HepG2 (cell line): ENCODE measurements around the gene MRPL10. TPM values are rescaled to one million over a fixed set of nuclear protein-coding genes. Genes with fewer than 3 reads are reported as not detected.

Source experiments
- ATAC-seq: fragments of 200-7000 bp; cut with Tn5 transposase; 3 replicates; pipeline ENCODE4 v1.9.1; 2020; ENCODE audit warnings: mild to moderate bottlenecking, moderate library complexity
- BruUV-seq: library from RNA; stranded (reverse); fragments of 400-500 nt; replicated peaks from 2 replicates; lab custom pipeline; 2021; lab: Mats Ljungman, UMichigan
- CTCF ChIA-PET: fragments of 300-600 bp; formaldehyde crosslinking; extraction: SDS; loops from one replicate; lab custom pipeline; 2021; ENCODE audit warnings: low total read pairs, inconsistent platforms, low intra/inter-chr PET ratio; lab: Yijun Ruan, JAX
- POLR2A ChIA-PET: fragments of 350-600 bp; sonication (Branson Sonifier 250); formaldehyde crosslinking; loops from one replicate; lab custom pipeline; 2020; ENCODE audit warnings: antibody characterized with exemption, inconsistent platforms; lab: Yijun Ruan, JAX
- DNase-seq: peaks from one replicate; pipeline ENCODE4 v3.0.0-alpha.2; 2015; ENCODE audit warnings: low spot score
- FAIRE-seq: peaks from 3 replicates; lab custom pipeline; 2011; peaks lifted over from hg19 to GRCh38; lab: Jason Lieb, UNC
- H2AFZ ChIP-seq: one replicate; pipeline ENCODE4 v1.6.1; 2011; ENCODE audit warnings: low read length, inconsistent platforms
- H3K27ac ChIP-seq: fragments of 300-600 bp; 3 replicates; pipeline ENCODE4 v1.8.0; 2011; ENCODE audit warnings: mixed run types, mild to moderate bottlenecking, mixed read lengths, low read length, inconsistent platforms; ENCODE audit not compliant: insufficient read depth; ENCODE audit errors: extremely low read length
- H3K27me3 ChIP-seq, 2 experiments: fragments of 200-600 bp in 1 of 2; 2 replicates in 1 of 2; 3 replicates in 1 of 2; pipeline versions ENCODE4 v1.6.0 to v1.8.0; 2011; ENCODE audit warnings: low read length in 2 of 2, mild to moderate bottlenecking in 2 of 2, moderate library complexity in 2 of 2, inconsistent platforms in 1 of 2; ENCODE audit not compliant: insufficient read depth in 2 of 2, control insufficient read depth in 1 of 2
- H3K36me3 ChIP-seq, 2 experiments: fragments of 200-600 bp in 1 of 2; replicated peaks in 1 of 2; 2 replicates in 1 of 2; 3 replicates in 1 of 2; pipeline versions ENCODE4 v1.5.1 to v1.8.0; 2011; ENCODE audit warnings: low read length in 2 of 2, inconsistent platforms in 1 of 2; ENCODE audit not compliant: insufficient read depth in 2 of 2, control insufficient read depth in 1 of 2
- H3K4me1 ChIP-seq: 2 replicates; pipeline ENCODE4 v1.5.1; 2012; ENCODE audit warnings: low read length, inconsistent platforms; ENCODE audit not compliant: insufficient read depth
- H3K4me2 ChIP-seq: 2 replicates; pipeline ENCODE4 v1.6.0; 2011; ENCODE audit warnings: low read depth, low read length, inconsistent platforms
- H3K4me3 ChIP-seq, 3 experiments: fragments of 200-600 bp in 1 of 3; sonication (generic), shearing (Covaris generic) in 1 of 3; replicated peaks in 1 of 3; 2 replicates each; pipeline ENCODE4 v1.5.1; 2011 to 2016; ENCODE audit warnings: low read length in 3 of 3, inconsistent platforms in 2 of 3, low read depth in 2 of 3, mild to moderate bottlenecking in 2 of 3, control low read depth in 1 of 3, mixed read lengths in 1 of 3; ENCODE audit not compliant: insufficient read depth in 1 of 3
- H3K79me2 ChIP-seq: one replicate; pipeline ENCODE4 v1.6.1; 2011; ENCODE audit warnings: low read length, inconsistent platforms; ENCODE audit not compliant: insufficient read depth
- H3K9ac ChIP-seq: 2 replicates; pipeline ENCODE4 v1.6.0; 2011; ENCODE audit warnings: mild to moderate bottlenecking, low read depth, low read length, inconsistent platforms; ENCODE audit not compliant: insufficient read depth
- H3K9me3 ChIP-seq: 2 replicates; pipeline ENCODE4 v1.5.1; 2012; ENCODE audit warnings: mild to moderate bottlenecking, low read length
- H4K20me1 ChIP-seq: 2 replicates; pipeline ENCODE4 v1.6.0; 2011; ENCODE audit warnings: inconsistent platforms, mild to moderate bottlenecking, low read length, moderate library complexity; ENCODE audit not compliant: insufficient read depth
- NFRKB ChIP-seq: fragments of 450-650 bp; IDR thresholded peaks from 2 replicates; pipeline ENCODE4 v1.6.1; 2017
- NONO ChIP-seq, 2 experiments: fragments of 450-650 bp in 1 of 2; sonication (generic) in 1 of 2; formaldehyde crosslinking in 1 of 2; IDR thresholded peaks in 1 of 2; conservative IDR thresholded peaks in 1 of 2; 2 replicates each; pipeline versions ENCODE4 v1.6.1 to v1.8.0; 2017 to 2022; ENCODE audit warnings: mild to moderate bottlenecking in 1 of 2, missing genetic modification reagents in 1 of 2, moderate library complexity in 1 of 2
- REXO4 ChIP-seq: sonication (generic); formaldehyde crosslinking; IDR thresholded peaks from 2 replicates; pipeline ENCODE4 v1.8.0; 2022; ENCODE audit warnings: missing genetic modification reagents, mild to moderate bottlenecking, borderline replicate concordance
- SP5 ChIP-seq: IDR thresholded peaks from 2 replicates; pipeline ENCODE4 v1.6.1; 2016; ENCODE audit warnings: low read depth, borderline replicate concordance
- STAT5B ChIP-seq: sonication (generic); formaldehyde crosslinking; IDR thresholded peaks from 2 replicates; pipeline ENCODE4 v1.4.0; 2020; ENCODE audit warnings: missing genetic modification reagents
- ZNF441 ChIP-seq: sonication (generic); formaldehyde crosslinking; IDR thresholded peaks from 2 replicates; pipeline ENCODE4 v1.7.0; 2021; ENCODE audit warnings: missing genetic modification reagents, borderline replicate concordance
- ZNF510 ChIP-seq: sonication (generic); formaldehyde crosslinking; IDR thresholded peaks from 2 replicates; pipeline ENCODE4 v1.4.0; 2020; ENCODE audit warnings: low read depth, mild to moderate bottlenecking, missing genetic modification reagents
- ZNF629 ChIP-seq: sonication (generic); formaldehyde crosslinking; conservative IDR thresholded peaks from 2 replicates; pipeline ENCODE4 v1.5.0; 2020; ENCODE audit warnings: missing genetic modification reagents
- ZNF878 ChIP-seq: sonication (generic); formaldehyde crosslinking; IDR thresholded peaks from 2 replicates; pipeline ENCODE4 v1.8.1; 2023; ENCODE audit warnings: mild to moderate bottlenecking, missing genetic modification reagents, moderate library complexity
- in situ Hi-C: cut with HindIII; loops from 2 replicates; pipeline ENCODE4 v1.10.0; 2017; ENCODE audit warnings: low pct_unique_long_range_greater_than_20kb; ENCODE audit not compliant: extremely low pct_ligation_motif_present
- intact Hi-C: fragments of 100-400 bp; cut with micrococcal nuclease; formaldehyde crosslinking; loops from one replicate; pipeline ENCODE4 v1.10.0; 2022; ENCODE audit not compliant: unreplicated experiment
- polyA plus RNA-seq, 8 experiments: library from polyadenylated mRNA; depleted of rRNA in 3 of 8; stranded (reverse) in 7 of 8; unstranded in 1 of 8; fragments of >200 nt; fragmentation: Illumina TruSeq in 4 of 8; extraction: Trizol in 4 of 8; gene quantifications; 2 replicates each; pipeline versions ENCODE4 v1.2.1 to v1.2.3, GENCODE V29; 2011 to 2016; ENCODE audit warnings: low read depth in 4 of 8, missing spikeins in 1 of 8, mixed read lengths in 1 of 8; ENCODE audit not compliant: insufficient read depth in 1 of 8
- total RNA-seq, 5 experiments: library from RNA; depleted of rRNA; stranded (reverse); fragments of >200 nt; fragmentation: Illumina TruSeq; extraction: Trizol; gene quantifications; 2 replicates each; pipeline ENCODE4 v1.2.3, GENCODE V29; 2016; ENCODE audit warnings: low read depth in 1 of 5
- TF ChIP-seq, protein P1 (sequence below): sonication (generic); formaldehyde crosslinking; IDR thresholded peaks from 2 replicates; pipeline ENCODE4 v1.9.0; 2022; ENCODE audit warnings: low read depth, missing genetic modification reagents
- TF ChIP-seq, protein P2 (sequence below): sonication (generic); formaldehyde crosslinking; IDR thresholded peaks from 2 replicates; pipeline ENCODE4 v1.8.1; 2023; ENCODE audit warnings: mild to moderate bottlenecking, moderate library complexity, missing genetic modification reagents

The MRPL10 gene
- total and polyA plus RNA-seq, 2 of the 13 experiments (the other 11 are each of a cell fraction or from before 2014, with no cell fraction given), result 56.7 to 149 TPM

GRCh38 chr17:47857551-47858455, 26.5 kb upstream of the MRPL10 start (continued):
- TF ChIP-seq ZNF510 (no peak), NONO (IDR thresholded peaks at IDR 0.05) (no peak), NONO (CRISPR knock-in tag; conservative IDR thresholded peaks at IDR 0.05) (no peak), REXO4 (CRISPR knock-in tag) (no peak), ZNF441 (CRISPR knock-in tag) (no peak)
- TF ChIP-seq, protein P1, sequence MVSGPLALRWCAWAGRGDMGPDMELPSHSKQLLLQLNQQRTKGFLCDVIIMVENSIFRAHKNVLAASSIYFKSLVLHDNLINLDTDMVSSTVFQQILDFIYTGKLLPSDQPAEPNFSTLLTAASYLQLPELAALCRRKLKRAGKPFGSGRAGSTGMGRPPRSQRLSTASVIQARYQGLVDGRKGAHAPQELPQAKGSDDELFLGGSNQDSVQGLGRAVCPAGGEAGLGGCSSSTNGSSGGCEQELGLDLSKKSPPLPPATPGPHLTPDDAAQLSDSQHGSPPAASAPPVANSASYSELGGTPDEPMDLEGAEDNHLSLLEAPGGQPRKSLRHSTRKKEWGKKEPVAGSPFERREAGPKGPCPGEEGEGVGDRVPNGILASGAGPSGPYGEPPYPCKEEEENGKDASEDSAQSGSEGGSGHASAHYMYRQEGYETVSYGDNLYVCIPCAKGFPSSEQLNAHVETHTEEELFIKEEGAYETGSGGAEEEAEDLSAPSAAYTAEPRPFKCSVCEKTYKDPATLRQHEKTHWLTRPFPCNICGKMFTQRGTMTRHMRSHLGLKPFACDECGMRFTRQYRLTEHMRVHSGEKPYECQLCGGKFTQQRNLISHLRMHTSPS (CRISPR knock-in tag), result no peak

DNA sequence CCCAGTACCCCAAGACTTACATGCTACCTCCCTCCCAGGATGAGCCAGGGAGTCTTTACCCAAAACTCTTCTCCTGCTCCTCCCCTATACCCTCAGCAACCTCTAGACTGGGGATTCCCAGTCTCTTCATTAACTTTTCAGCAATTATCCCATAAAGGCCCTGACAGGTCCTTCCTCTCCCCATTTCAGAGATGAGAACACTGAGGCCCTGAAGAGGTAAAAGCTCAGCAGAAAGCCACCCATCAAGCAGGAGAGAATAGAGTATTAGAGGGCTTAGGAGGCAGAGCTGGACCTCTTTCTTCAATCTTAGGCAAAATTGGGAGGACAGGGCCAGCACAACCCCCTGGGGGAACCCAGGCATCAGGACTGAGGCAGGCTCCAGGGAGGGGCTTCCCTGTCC, 25.5 kb upstream of the MRPL10 start:
- Histone ChIP-seq H3K4me2 (no peak overlapping the region), H3K4me3 (no peak overlapping the region), H2AFZ (no peak overlapping the region), H3K4me1 (peaks cover 1% of the 10 kb centered on the region; the same call in 1 of the 2 replicates), H3K36me3 (no peaks in the 10 kb centered on the region), H3K9me3 (no peaks in the 10 kb centered on the region), H3K9ac (no peak overlapping the region), H3K79me2 (no peaks in the 10 kb centered on the region), H3K27ac (no peak overlapping the region), H4K20me1 (no peaks in the 10 kb centered on the region), H3K27me3 (peaks cover 10 to 65% of the 10 kb centered on the region in 2 experiments; a peak in 4 of 5 replicates)
- CTCF ChIA-PET, result no interaction called here
- DNase-seq (no peak), ATAC-seq (no peak), FAIRE-seq (no peak)
- POLR2A ChIA-PET, result interaction anchor here (2.1 kb wide), 1 partner anchor 39 kb away, joined by 8 read pairs; the partner anchor contains the start of gene SP2
- in situ Hi-C loops (no loop called here), intact Hi-C loops (no loop called here)
- TF ChIP-seq STAT5B (CRISPR knock-in tag) (no peak), SP5 (CRISPR knock-in tag) (no peak), ZNF629 (CRISPR knock-in tag) (peak; percentile 76), ZNF878 (CRISPR knock-in tag) (no peak), NFRKB (no peak)
- TF ChIP-seq, protein P2, sequence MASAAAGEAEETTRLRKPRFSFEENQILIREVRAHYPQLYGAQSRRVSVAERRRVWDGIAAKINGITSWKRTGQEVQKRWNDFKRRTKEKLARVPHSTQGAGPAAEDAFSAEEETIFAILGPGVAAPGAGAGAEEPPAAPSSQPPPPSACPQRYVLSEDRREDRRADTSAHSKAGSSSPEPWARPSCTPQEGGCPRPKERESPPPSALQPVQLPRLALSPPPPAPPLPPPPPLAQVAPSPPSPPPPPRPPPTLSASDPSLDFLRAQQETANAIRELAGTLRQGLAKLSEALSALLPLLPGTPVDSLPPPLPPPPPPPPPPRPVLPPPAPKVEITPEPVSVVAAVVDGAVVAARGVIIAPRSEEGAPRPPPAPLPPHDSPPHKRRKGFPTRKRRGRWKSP, result no peak
- BruUV-seq, result no TSS peak
